T-helper 1 cell treated with Interleukin-12 subunit alpha and Interleukin-12 subunit beta and Interleukin-4 antibody, amounts not matched to agents 30 μg/mL and 1 μg/mL, for 36 hours (primary cell): ENCODE data around the gene SLC35F6.
A peak's percentile ranks its signal among the peaks of the same experiment; 100 is the strongest.
"Not testable (repeated sequence)": the region's sequence is repeated elsewhere in the genome, so short reads cannot be mapped to it uniquely, and the experiment has no call there.

Experiments used
- H3K27ac Mint-ChIP-seq: one replicate; pipeline ENCODE4 v1.8.0; 2021; ENCODE audit warnings: mild to moderate bottlenecking, mixed read lengths
- H3K27me3 Mint-ChIP-seq: one replicate; pipeline ENCODE4 v1.8.0; 2021; ENCODE audit warnings: low read depth, mixed read lengths
- H3K36me3 Mint-ChIP-seq: one replicate; pipeline ENCODE4 v1.8.0; 2021; ENCODE audit warnings: low read depth, mixed read lengths
- H3K4me1 Mint-ChIP-seq: one replicate; pipeline ENCODE4 v1.8.0; 2021; ENCODE audit warnings: low read depth, mixed read lengths
- H3K4me3 Mint-ChIP-seq: one replicate; pipeline ENCODE4 v1.8.0; 2021; ENCODE audit warnings: mild to moderate bottlenecking, moderate library complexity, mixed read lengths
- H3K9me3 Mint-ChIP-seq: one replicate; pipeline ENCODE4 v1.8.0; 2021; ENCODE audit warnings: mixed read lengths

SLC35F6 gene

GRCh38 chr2:26740346-26740745 lies 23.7 kb upstream of the SLC35F6 start:
- no peaks in the 10 kb centered on the region for H3K36me3 Mint-ChIP-seq
- no peaks in the 10 kb centered on the region for H3K4me1 Mint-ChIP-seq
- H3K4me3 Mint-ChIP-seq, result no peak overlapping the region
- H3K27me3 Mint-ChIP-seq, result peaks cover 10% of the 10 kb centered on the region
- H3K27ac Mint-ChIP-seq, result no peak overlapping the region
- no peaks in the 10 kb centered on the region for H3K9me3 Mint-ChIP-seq

DNA sequence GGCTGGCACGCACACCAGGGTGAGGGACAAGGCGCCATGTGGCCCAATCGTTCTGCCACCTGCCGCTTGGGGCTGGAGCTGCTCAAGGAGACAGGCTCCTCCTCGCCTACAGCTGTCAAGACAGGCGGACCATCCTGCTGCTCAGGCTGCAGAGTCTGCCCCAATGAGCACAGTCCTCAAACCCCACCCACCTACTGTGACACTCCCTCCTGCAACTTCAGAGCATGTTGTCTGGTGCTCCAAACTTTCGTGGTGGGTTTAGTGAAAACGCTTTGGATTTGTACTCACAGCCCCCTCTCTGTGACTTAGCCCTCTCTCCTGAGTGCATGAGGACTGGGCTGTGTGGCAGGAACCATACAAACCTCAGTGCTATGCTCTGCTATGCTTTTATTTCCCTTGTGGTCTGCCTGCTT lies 23.2 kb upstream of the SLC35F6 start:
- Mint-ChIP-seq H3K4me1 (no peaks in the 10 kb centered on the region), H3K27ac (no peak overlapping the region), H3K36me3 (no peaks in the 10 kb centered on the region), H3K9me3 (no peaks in the 10 kb centered on the region), H3K4me3 (no peak overlapping the region), H3K27me3 (peaks cover 10% of the 10 kb centered on the region)

DNA sequence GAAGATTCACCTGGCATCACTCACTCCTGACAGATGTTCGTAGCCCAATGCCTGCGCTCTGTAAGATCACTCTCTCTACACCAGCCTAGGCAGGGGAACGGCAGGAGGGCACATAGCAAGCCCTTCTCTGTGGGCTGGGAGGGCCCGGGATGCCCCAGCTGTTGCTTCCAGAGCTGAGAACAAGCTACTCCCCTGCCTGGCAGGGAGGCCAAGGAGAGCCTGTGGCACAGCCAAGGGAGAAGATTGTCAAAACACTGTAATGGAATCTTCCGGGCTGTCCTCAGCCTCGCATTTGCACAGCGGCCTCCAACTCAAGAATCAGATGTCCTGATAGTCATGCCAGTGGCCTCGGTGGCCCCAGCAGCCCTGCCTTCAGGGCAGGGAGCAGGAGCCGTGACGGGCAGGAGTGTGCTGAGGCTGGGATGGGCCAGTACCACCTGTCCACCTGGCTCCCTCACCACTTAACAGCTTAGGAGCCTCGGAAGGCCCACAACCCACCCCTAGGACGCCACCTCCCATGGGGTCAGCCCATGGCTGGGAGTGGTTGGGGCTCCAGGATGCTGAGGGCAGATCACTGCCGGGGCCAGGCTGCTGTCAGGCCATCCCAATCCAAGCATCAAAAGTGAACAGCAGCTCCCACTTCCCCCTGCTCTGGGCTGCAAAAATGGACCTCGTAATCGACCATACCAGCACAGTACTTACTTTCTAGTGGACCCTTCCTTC lies 21.9 kb upstream of the SLC35F6 start:
- Mint-ChIP-seq H3K27me3 (peaks cover 8% of the 10 kb centered on the region), H3K36me3 (no peaks in the 10 kb centered on the region), H3K9me3 (no peaks in the 10 kb centered on the region), H3K4me3 (no peak overlapping the region), H3K4me1 (no peaks in the 10 kb centered on the region), H3K27ac (no peak overlapping the region)

DNA sequence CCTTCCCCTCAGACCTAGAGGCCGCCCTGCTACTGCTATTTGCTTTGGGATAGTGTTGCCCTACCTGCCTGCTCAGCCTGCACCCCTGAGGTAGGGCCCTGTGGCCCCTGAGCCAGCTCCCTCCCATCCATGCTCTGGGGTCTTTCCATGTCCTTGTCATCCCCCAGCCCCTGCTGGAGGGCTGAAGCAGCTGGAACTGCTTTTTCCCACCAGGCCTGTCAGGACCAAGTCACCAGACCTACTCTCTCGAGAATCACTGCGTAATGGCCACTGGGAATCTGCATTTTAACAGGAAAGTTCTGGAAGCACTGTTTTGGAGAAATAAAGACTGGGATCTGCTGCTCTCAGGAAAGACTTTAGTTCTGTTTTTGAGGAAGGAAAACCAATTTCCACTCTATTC lies 20.2 kb upstream of the SLC35F6 start:
- H3K36me3 Mint-ChIP-seq, result no peaks in the 10 kb centered on the region
- no peaks in the 10 kb centered on the region for H3K4me1 Mint-ChIP-seq
- no peak overlapping the region for H3K27ac Mint-ChIP-seq
- peaks cover 5% of the 10 kb centered on the region for H3K27me3 Mint-ChIP-seq
- H3K4me3 Mint-ChIP-seq, result no peak overlapping the region
- H3K9me3 Mint-ChIP-seq, result no peaks in the 10 kb centered on the region

- Mint-ChIP-seq H3K4me1 (no peaks in the 10 kb centered on the region), H3K36me3 (no peaks in the 10 kb centered on the region), H3K27ac (no peak overlapping the region), H3K9me3 (no peaks in the 10 kb centered on the region), H3K4me3 (no peak overlapping the region), H3K27me3 (peaks cover 3% of the 10 kb centered on the region)
Observed at GRCh38 chr2:26744953-26745352, 19.1 kb upstream of the SLC35F6 start.

GRCh38 chr2:26745609-26746327 lies 18.3 kb upstream of the SLC35F6 start:
- no peaks in the 10 kb centered on the region for H3K4me1 Mint-ChIP-seq
- no peak overlapping the region for H3K27ac Mint-ChIP-seq
- H3K9me3 Mint-ChIP-seq, result no peaks in the 10 kb centered on the region
- H3K4me3 Mint-ChIP-seq, result no peak overlapping the region
- H3K36me3 Mint-ChIP-seq, result no peaks in the 10 kb centered on the region
- peaks cover 5% of the 10 kb centered on the region for H3K27me3 Mint-ChIP-seq

GRCh38 chr2:26746934-26747333 lies 17.1 kb upstream of the SLC35F6 start:
- Mint-ChIP-seq H3K4me1 (no peaks in the 10 kb centered on the region), H3K36me3 (no peaks in the 10 kb centered on the region), H3K9me3 (no peaks in the 10 kb centered on the region), H3K27me3 (peaks cover 4% of the 10 kb centered on the region), H3K27ac (no peak overlapping the region), H3K4me3 (no peak overlapping the region)

DNA sequence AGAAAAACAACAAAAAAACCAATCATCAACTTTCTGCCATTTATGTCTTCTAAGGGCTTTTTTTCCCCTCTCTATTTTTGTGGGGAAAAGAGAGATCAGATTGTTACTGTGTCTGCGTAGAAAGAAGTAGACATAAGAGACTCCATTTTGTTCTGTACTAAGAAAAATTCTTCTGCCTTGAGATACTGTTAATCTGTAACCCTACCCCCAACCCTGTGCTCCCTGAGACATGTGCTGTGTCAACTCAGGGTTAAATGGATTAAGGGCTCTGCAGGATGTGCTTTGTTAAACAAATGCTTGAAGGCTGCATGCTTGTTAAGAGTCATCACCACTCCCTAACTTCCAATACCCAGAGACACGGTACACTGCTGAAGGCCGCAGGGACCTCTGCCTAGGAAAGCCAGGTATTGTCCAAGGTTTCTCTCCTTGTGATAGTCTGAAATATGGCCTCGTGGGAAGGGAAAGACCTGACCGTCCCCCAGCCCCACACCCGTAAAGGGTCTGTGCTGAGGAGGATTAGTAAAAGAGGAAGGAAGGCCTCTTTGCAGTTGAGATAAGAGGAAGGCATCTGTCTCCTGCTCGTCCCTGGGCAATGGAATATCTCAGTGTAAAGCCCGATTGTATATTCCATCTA lies 14.2 kb upstream of the SLC35F6 start:
- not testable (repeated sequence) for H3K4me1 Mint-ChIP-seq, H3K9me3 Mint-ChIP-seq, H3K27me3 Mint-ChIP-seq, H3K36me3 Mint-ChIP-seq, H3K4me3 Mint-ChIP-seq, H3K27ac Mint-ChIP-seq

DNA sequence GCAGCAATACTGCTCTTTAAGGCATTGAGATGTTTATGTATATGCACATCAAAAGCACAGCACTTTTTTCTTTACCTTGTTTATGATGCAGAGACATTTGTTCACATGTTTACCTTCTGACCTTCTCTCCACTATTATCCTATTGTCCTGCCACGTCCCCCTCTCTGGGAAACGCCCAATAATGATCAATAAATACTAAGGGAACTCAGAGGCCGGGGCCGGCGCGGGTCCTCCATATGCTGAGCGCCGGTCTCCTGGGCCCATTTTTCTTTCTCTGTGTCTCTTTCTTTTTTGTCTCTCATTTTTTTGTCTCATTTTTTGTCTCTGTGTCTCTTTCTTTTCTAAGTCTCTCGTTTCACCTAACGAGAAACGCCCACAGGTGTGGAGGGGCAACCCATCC lies 13.6 kb upstream of the SLC35F6 start:
- not testable (repeated sequence) for H3K27me3 Mint-ChIP-seq, H3K9me3 Mint-ChIP-seq, H3K36me3 Mint-ChIP-seq, H3K4me1 Mint-ChIP-seq, H3K4me3 Mint-ChIP-seq, H3K27ac Mint-ChIP-seq

DNA sequence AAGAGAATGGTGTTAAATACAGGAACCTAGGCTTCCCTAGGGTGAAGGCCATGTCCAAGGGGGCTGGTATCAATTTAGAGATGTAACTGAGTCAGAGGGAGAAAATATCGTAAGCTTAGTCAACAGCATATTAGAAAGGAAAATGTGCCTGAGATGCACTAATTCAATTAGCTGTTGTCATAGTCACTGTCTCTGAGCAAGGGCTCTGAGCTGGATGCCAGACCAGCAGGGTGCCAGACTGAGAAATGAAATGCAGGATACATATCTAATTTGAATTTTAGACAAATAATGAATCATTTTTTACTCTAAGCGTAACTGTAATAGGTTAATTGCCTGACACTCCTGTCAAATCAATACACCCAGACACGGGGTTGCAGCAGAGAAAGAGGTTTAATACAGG lies 11.4 kb upstream of the SLC35F6 start:
- Mint-ChIP-seq H3K9me3 (no peaks in the 10 kb centered on the region), H3K36me3 (no peaks in the 10 kb centered on the region), H3K4me3 (no peak overlapping the region), H3K4me1 (peaks cover 3% of the 10 kb centered on the region), H3K27me3 (peaks cover 8% of the 10 kb centered on the region), H3K27ac (no peak overlapping the region)

- H3K27me3 Mint-ChIP-seq, result peaks cover 8% of the 10 kb centered on the region
- H3K4me1 Mint-ChIP-seq, result peaks cover 4% of the 10 kb centered on the region
- no peaks in the 10 kb centered on the region for H3K36me3 Mint-ChIP-seq
- no peak overlapping the region for H3K27ac Mint-ChIP-seq
- no peak overlapping the region for H3K4me3 Mint-ChIP-seq
- no peaks in the 10 kb centered on the region for H3K9me3 Mint-ChIP-seq
Observed at GRCh38 chr2:26754539-26754938, 9.5 kb upstream of the SLC35F6 start.

DNA sequence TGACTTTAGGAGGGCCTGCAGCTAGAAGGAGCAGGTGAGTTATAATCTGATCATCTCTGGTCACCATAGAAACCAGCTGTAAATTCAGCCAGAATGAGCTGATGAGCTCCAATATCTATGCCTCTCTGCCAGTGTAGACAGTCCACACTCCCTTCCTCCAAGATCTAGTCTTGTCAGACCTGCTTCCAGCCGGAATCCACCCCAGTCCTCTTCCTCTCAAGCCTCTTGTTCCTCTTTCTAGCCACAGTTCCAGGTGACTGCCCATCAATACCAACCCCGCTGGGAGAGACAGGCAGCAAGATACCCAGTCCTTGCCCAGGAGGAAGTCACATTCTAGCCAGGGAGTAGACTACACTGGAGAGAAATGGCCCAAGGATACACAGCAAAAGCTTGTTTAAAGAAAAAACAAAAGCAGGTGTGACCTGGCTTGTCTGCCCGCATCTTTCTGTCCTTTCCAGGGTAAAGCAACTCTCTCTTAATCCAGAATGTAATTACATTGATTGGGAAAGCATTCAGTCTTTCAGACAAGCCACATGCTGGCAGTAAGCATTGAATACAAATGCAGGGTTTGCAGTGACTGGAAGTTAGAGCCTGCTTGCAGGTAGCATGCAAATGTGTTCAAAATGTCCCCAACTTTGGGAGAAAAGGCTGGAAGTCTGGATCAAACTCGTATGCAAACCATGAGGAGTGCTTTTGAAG lies 9.0 kb upstream of the SLC35F6 start:
- Mint-ChIP-seq H3K27me3 (peaks cover 8% of the 10 kb centered on the region), H3K27ac (no peak overlapping the region)

DNA sequence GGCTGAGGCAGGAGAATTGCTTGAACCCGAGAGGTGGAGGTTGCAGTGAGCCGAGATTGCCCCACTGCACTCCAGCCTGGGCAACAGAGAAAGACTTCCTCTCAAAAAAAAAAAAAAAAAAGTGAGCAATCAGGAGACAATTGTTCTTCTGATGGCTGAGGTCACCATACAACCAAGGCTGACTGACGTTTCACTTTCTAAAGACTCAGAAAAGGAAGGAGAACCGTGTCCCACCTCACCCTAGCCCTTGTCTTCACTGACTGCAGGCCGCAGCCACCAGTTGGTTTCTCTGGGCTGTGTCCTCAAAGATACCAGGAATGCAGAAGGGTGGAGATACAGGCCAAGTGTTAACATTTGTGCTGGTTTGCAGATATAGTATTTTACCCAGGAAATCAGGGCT lies 7.7 kb upstream of the SLC35F6 start:
- Mint-ChIP-seq H3K36me3 (no peaks in the 10 kb centered on the region), H3K4me3 (no peak overlapping the region)

More for the DNA sequence above, 9.0 kb upstream of the SLC35F6 start:
- H3K4me1 Mint-ChIP-seq, result peaks cover 4% of the 10 kb centered on the region
- H3K36me3 Mint-ChIP-seq, result no peaks in the 10 kb centered on the region
- no peaks in the 10 kb centered on the region for H3K9me3 Mint-ChIP-seq
- H3K4me3 Mint-ChIP-seq, result no peak overlapping the region

DNA sequence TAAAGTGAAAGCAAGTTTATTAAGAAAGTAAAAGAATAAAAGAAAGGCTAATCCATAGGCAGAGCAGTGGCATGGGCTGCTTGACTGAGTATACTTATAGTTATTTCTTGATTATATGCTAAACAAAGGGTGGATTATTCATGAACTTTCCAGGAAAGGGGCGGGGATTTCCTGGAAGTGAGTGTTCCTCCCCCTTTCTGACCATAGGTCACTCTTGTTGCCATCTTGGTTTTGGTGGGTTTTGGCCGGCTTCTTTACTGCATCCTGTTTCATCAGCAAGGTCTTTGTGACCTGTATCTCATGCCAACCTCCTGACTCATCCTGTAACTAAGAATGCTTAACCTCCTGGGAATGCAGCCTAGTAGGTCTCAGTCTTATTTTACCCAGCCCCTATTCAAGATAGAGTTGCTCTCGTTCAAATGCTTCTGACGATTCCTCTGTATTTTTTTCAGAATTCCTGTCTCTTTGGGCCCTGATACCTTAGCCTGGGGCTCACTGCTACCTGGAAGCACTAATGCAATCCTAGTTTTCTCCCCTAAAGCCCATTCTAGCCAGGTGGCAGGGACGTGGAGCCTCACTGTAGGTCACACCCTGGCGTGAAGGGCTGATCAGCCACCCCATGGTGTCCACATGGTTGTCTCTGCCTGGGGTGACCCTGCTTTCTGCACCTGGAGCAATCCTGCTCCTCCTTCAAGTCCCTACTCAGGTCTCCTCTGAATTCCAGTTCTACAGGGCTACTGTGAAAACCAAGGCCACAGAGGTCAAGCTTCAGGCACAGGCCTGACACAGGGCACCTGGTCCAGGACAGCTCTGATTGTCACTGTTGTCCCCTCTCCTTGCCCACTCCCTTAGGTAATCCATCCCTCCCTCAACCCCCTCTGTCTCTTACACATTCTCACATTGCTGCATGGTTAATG lies 6.0 kb upstream of the SLC35F6 start:
- Mint-ChIP-seq H3K27me3 (peaks cover 12% of the 10 kb centered on the region), H3K9me3 (no peaks in the 10 kb centered on the region), H3K4me3 (no peak overlapping the region), H3K27ac (peak overlapping the region; percentile 55), H3K36me3 (no peaks in the 10 kb centered on the region), H3K4me1 (peaks cover 4% of the 10 kb centered on the region)

More for the DNA sequence above, 7.7 kb upstream of the SLC35F6 start:
- Mint-ChIP-seq H3K9me3 (no peaks in the 10 kb centered on the region), H3K27ac (no peak overlapping the region), H3K4me1 (peaks cover 4% of the 10 kb centered on the region), H3K27me3 (peaks cover 9% of the 10 kb centered on the region)
